IMR-90 (cell line): ENCODE results near the gene DPYSL5. TPM values are rescaled to one million over a fixed set of nuclear protein-coding genes. Genes with fewer than 3 reads are reported as not detected.

Experiments
- ATAC-seq: fragments of 200-7000 bp; cut with Tn5 transposase; 2 replicates; pipeline ENCODE4 v1.9.1; 2020; ENCODE audit warnings: low read depth, mild to moderate bottlenecking, moderate library complexity
- BruUV-seq: library from RNA; stranded (reverse); fragments of 400-500 nt; replicated peaks from 2 replicates; lab custom pipeline; 2021; lab: Mats Ljungman, UMichigan
- CTCF ChIA-PET: fragments of 300-600 bp; formaldehyde crosslinking; extraction: SDS; loops from one replicate; lab custom pipeline; 2021; ENCODE audit warnings: antibody characterized with exemption; lab: Yijun Ruan, JAX
- POLR2A ChIA-PET: fragments of 300-600 bp; sonication (Branson Sonifier 250); formaldehyde crosslinking; loops from one replicate; lab custom pipeline; 2022; ENCODE audit warnings: antibody characterized with exemption; ENCODE audit not compliant: unreplicated experiment; lab: Charles Lee
- DNase-seq: peaks from one replicate; pipeline ENCODE4 v3.0.0; 2013
- H2AFZ ChIP-seq: replicated peaks from 2 replicates; pipeline ENCODE3; 2013; ENCODE audit warnings: low read length, mild to moderate bottlenecking; ENCODE audit not compliant: poor library complexity
- H2AK5ac ChIP-seq: 2 replicates; pipeline ENCODE4 v1.6.1; 2013; ENCODE audit warnings: low read depth, low read length, inconsistent platforms
- H2AK9ac ChIP-seq: replicated peaks from 2 replicates; pipeline ENCODE3; 2013; ENCODE audit warnings: mild to moderate bottlenecking, low read depth, low read length, moderate library complexity; ENCODE audit not compliant: poor library complexity
- H2BK120ac ChIP-seq: 2 replicates; pipeline ENCODE4 v1.6.1; 2013; ENCODE audit warnings: low read depth, low read length, inconsistent platforms
- H2BK15ac ChIP-seq: 3 replicates; pipeline ENCODE4 v1.6.1; 2013; ENCODE audit warnings: low read depth, low read length, inconsistent platforms
- H2BK20ac ChIP-seq: 2 replicates; pipeline ENCODE4 v1.6.1; 2013; ENCODE audit warnings: low read depth, mild to moderate bottlenecking, inconsistent platforms, low read length, moderate library complexity
- H2BK5ac ChIP-seq: 2 replicates; pipeline ENCODE4 v1.6.1; 2013; ENCODE audit warnings: mild to moderate bottlenecking, low read depth, low read length, inconsistent platforms; ENCODE audit not compliant: poor library complexity, severe bottlenecking
- H3K14ac ChIP-seq: replicated peaks from 2 replicates; pipeline ENCODE4 v1.6.1; 2013; ENCODE audit warnings: low read depth, low read length, inconsistent platforms
- H3K18ac ChIP-seq: 2 replicates; pipeline ENCODE4 v1.6.1; 2013; ENCODE audit warnings: low read depth, low read length, control low read depth
- H3K23ac ChIP-seq: 2 replicates; pipeline ENCODE4 v1.6.1; 2013; ENCODE audit warnings: low read depth, low read length, inconsistent platforms
- H3K27ac ChIP-seq: 2 replicates; pipeline ENCODE4 v1.5.1; 2013; ENCODE audit warnings: mild to moderate bottlenecking, control low read depth, low read length; ENCODE audit not compliant: insufficient read depth
- H3K27me3 ChIP-seq: 2 replicates; pipeline ENCODE4 v1.6.1; 2013; ENCODE audit warnings: low read length; ENCODE audit not compliant: control insufficient read depth, insufficient read depth
- H3K36me3 ChIP-seq: 2 replicates; pipeline ENCODE4 v1.6.1; 2013; ENCODE audit warnings: low read length, mixed read lengths; ENCODE audit not compliant: control insufficient read depth, insufficient read depth
- H3K4ac ChIP-seq: 2 replicates; pipeline ENCODE4 v1.6.1; 2013; ENCODE audit warnings: low read depth, low read length, inconsistent platforms
- H3K4me1 ChIP-seq: 2 replicates; pipeline ENCODE4 v1.6.1; 2013; ENCODE audit warnings: low read length, mixed read lengths; ENCODE audit not compliant: control insufficient read depth, insufficient read depth
- H3K4me2 ChIP-seq: 2 replicates; pipeline ENCODE4 v1.6.1; 2013; ENCODE audit warnings: low read depth, mild to moderate bottlenecking, control low read depth, low read length, moderate library complexity
- H3K4me3 ChIP-seq: 2 replicates; pipeline ENCODE4 v1.5.1; 2013; ENCODE audit warnings: low read depth, mild to moderate bottlenecking, control low read depth, low read length, moderate library complexity; ENCODE audit not compliant: insufficient read depth
- H3K56ac ChIP-seq: 2 replicates; pipeline ENCODE4 v1.6.1; 2013; ENCODE audit warnings: low read length, inconsistent platforms; ENCODE audit not compliant: insufficient read depth; ENCODE audit errors: extremely low read depth
- H3K79me1 ChIP-seq, 2 experiments: 2 replicates each; pipeline ENCODE4 v1.6.1; 2013; ENCODE audit warnings: low read length in 2 of 2, inconsistent platforms in 1 of 2, low read depth in 1 of 2
- H3K9ac ChIP-seq: 2 replicates; pipeline ENCODE4 v1.6.1; 2013; ENCODE audit warnings: low read depth, low read length, control low read depth
- H3K9me1 ChIP-seq: 2 replicates; pipeline ENCODE4 v1.6.1; 2013; ENCODE audit warnings: low read length, inconsistent platforms; ENCODE audit not compliant: insufficient read depth
- H3K9me3 ChIP-seq: 2 replicates; pipeline ENCODE4 v1.6.1; 2013; ENCODE audit warnings: low read length; ENCODE audit not compliant: control insufficient read depth, insufficient read depth
- H4K20me1 ChIP-seq: 2 replicates; pipeline ENCODE4 v1.6.1; 2013; ENCODE audit warnings: low read length, inconsistent platforms; ENCODE audit not compliant: insufficient read depth
- H4K5ac ChIP-seq: 2 replicates; pipeline ENCODE4 v1.6.1; 2013; ENCODE audit warnings: mild to moderate bottlenecking, low read depth, low read length, control low read depth
- H4K8ac ChIP-seq, 2 experiments: 2 replicates each; pipeline ENCODE4 v1.6.1; 2013; ENCODE audit warnings: low read depth in 2 of 2, low read length in 2 of 2, control low read depth in 1 of 2, inconsistent platforms in 1 of 2
- H4K91ac ChIP-seq: 2 replicates; pipeline ENCODE4 v1.6.1; 2013; ENCODE audit warnings: low read depth, low read length, inconsistent platforms; ENCODE audit not compliant: insufficient read depth
- CEBPB ChIP-seq: IDR thresholded peaks from 2 replicates; pipeline ENCODE4 v1.6.1; 2012; ENCODE audit warnings: low read depth, low read length, improper control_type of control experiment
- CHD1 ChIP-seq: IDR thresholded peaks from 2 replicates; pipeline ENCODE4 v1.6.1; 2012; ENCODE audit warnings: low read depth, low read length, improper control_type of control experiment
- CTCF ChIP-seq: conservative IDR thresholded peaks from 2 replicates; pipeline ENCODE4 v1.5.1; 2012; ENCODE audit warnings: mild to moderate bottlenecking, low read depth, low read length, improper control_type of control experiment
- FOS ChIP-seq: fragments of 150-350 bp; IDR thresholded peaks from 2 replicates; pipeline ENCODE4 v1.6.1; 2016; ENCODE audit warnings: low read depth, low read length
- MAFK ChIP-seq: IDR thresholded peaks from 2 replicates; pipeline ENCODE4 v1.6.1; 2012; ENCODE audit warnings: low read depth, low read length, improper control_type of control experiment
- POLR2A ChIP-seq: IDR thresholded peaks from 2 replicates; pipeline ENCODE4 v1.6.1; 2012; ENCODE audit warnings: mild to moderate bottlenecking, low read depth, low read length
- RCOR1 ChIP-seq: IDR thresholded peaks from 2 replicates; pipeline ENCODE4 v1.6.1; 2012; ENCODE audit warnings: mild to moderate bottlenecking, low read length, improper control_type of control experiment; ENCODE audit not compliant: insufficient replicate concordance
- RFX5 ChIP-seq: IDR thresholded peaks from 2 replicates; pipeline ENCODE4 v1.8.0; 2012; ENCODE audit warnings: low read depth, mild to moderate bottlenecking, low read length, moderate library complexity
- USF2 ChIP-seq: fragments of 150-350 bp; IDR thresholded peaks from 2 replicates; pipeline ENCODE4 v1.6.1; 2017; ENCODE audit warnings: mild to moderate bottlenecking, antibody characterized with exemption, low read length, low read depth
- WGBS, 2 experiments: methylation state at CpG; one replicate each; pipeline versions ENCODE4 v1.1.5 to v1.1.7; 2013; ENCODE audit warnings: missing lambda C conversion rate in 2 of 2; ENCODE audit not compliant: insufficient read length in 1 of 2; ENCODE audit errors: extremely low coverage in 2 of 2; 5-methylcytosine and 5-hydroxymethylcytosine counted together
- dilution Hi-C: fragments of 300-500 bp; cut with HindIII; formaldehyde crosslinking; loops from one replicate; pipeline ENCODE4 v1.14.3; 2018; ENCODE audit warnings: low sequenced_read_pairs; ENCODE audit not compliant: unreplicated experiment
- in situ Hi-C: fragments of 300-500 bp; cut with MboI; formaldehyde crosslinking; loops from 3 replicates; pipeline ENCODE4 v1.14.3; 2019; ENCODE audit warnings: low sequenced_read_pairs, inconsistent platforms, mixed read lengths
- intact Hi-C: fragments of 100-400 bp; cut with micrococcal nuclease; formaldehyde crosslinking; loops from 2 replicates; pipeline ENCODE4 v1.10.0; 2022
- polyA plus RNA-seq, 3 experiments: library from polyadenylated mRNA; depleted of rRNA; stranded (reverse); fragments of >200 nt; gene quantifications; 2 replicates each; pipeline ENCODE4 v1.2.3, GENCODE V29; 2012; ENCODE audit warnings: low replicate concordance in 1 of 3
- total RNA-seq: library from RNA; depleted of rRNA; stranded (reverse); fragments of >200 nt; gene quantifications from 2 replicates; pipeline ENCODE4 v1.2.3, GENCODE V29; 2012

Gene DPYSL5
- total and polyA plus RNA-seq, 2 of the 4 experiments (the other 2 are of a cell fraction) = not detected

GRCh38 chr2:26811261-26811660 lies 36.7 kb upstream of the DPYSL5 start:
- Histone ChIP-seq H3K4me2 (no peak overlapping the region), H3K4me3 (no peak overlapping the region), H3K9me3 (no peaks in the 10 kb centered on the region; the same call in 1 of the 2 replicates), H2BK5ac (no peak overlapping the region), H3K9me1 (0 out of 2 replicates have a peak, but pooled peaks cover 3% of the 10 kb centered on the region), H3K9ac (no peak overlapping the region), H2AK9ac (no peak overlapping the region), H2BK15ac (no peak overlapping the region), H4K5ac (no peak overlapping the region), H3K79me1 (no peaks in the 10 kb centered on the region), H3K4ac (no peak overlapping the region), H3K56ac (no peak overlapping the region), H4K20me1 (no peaks in the 10 kb centered on the region), H2AK5ac (no peak overlapping the region), H3K18ac (no peak overlapping the region), H2AFZ (no peak overlapping the region), H3K27ac (no peak overlapping the region), H4K91ac (no peak overlapping the region), H3K14ac (no peak overlapping the region), H3K27me3 (peaks cover 27% of the 10 kb centered on the region), H2BK20ac (no peak overlapping the region), H3K4me1 (no peaks in the 10 kb centered on the region), H3K23ac (no peak overlapping the region), H3K36me3 (no peaks in the 10 kb centered on the region), H4K8ac (no peak overlapping the region), H2BK120ac (no peak overlapping the region)
- ChIA-PET POLR2A (no interaction called here), CTCF (interaction anchor here (0.5 kb wide), 1 partner anchor 23 kb away, joined by 5 read pairs; no protein-coding TSS in a partner anchor)
- dilution Hi-C loops (no loop called here), in situ Hi-C loops (no loop called here), intact Hi-C loops (no loop called here)
- DNase-seq (no peak), ATAC-seq (no peak)
- BruUV-seq = no TSS peak
- TF ChIP-seq CEBPB (no peak), CHD1 (no peak), FOS (no peak), CTCF (no peak), USF2 (no peak), MAFK (no peak), RFX5 (no peak), RCOR1 (no peak), POLR2A (no peak)
- 76% methylated on average over 4 of the region's 8 CpGs; no CpG with 5 or more reads in 1 of the 2 experiments for WGBS, 2 experiments
